ENCODE data around the gene TMPRSS2. TPM values are rescaled to one million over a fixed set of nuclear protein-coding genes. Genes with fewer than 3 reads are reported as not detected.

Gene TMPRSS2
- total and polyA plus RNA-seq, 11 donors: 0.04 TPM; not detected in 10

DNA sequence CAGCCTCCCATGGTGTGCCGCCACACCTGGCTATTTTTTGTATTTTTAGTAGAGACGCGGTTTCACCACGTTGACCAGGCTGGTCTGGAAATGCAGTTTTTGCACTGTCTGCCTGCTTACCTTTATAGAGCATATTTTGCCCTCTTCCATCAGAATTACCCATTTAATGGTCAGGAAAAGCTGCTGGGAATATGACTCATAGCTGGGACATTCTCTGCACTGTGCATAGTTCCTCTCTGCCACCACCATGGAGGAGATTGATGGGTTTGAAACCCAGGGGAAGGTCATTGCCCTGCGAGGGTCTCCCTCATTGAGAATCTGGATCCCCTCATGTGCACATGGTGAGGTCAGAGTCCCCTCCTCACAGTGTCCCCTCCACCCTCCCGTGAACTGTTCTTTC lies 49.8 kb downstream of the TMPRSS2 start:
- intact Hi-C loops (cut with DNase I): loop anchor here in 1 of 10 donors (10.0 kb wide), 1 partner anchor 333 kb away; no protein-coding TSS in a partner anchor
- ATAC-seq (no peak), DNase-seq (no peak)
- WGBS, 4 donors: 88 to 96% (median 92%) methylated on average over 6 of the region's 6 CpGs
- H3K27ac ChIP-seq: no peak overlapping the region
- peaks cover 0 to 68% (median 45%) of the 10 kb centered on the region in 9 donors for H3K36me3 ChIP-seq
- H3K4me3 ChIP-seq: no peak overlapping the region
- TF ChIP-seq POLR2A (IDR thresholded peaks at IDR 0.05): no peak
- TF ChIP-seq, protein P1, sequence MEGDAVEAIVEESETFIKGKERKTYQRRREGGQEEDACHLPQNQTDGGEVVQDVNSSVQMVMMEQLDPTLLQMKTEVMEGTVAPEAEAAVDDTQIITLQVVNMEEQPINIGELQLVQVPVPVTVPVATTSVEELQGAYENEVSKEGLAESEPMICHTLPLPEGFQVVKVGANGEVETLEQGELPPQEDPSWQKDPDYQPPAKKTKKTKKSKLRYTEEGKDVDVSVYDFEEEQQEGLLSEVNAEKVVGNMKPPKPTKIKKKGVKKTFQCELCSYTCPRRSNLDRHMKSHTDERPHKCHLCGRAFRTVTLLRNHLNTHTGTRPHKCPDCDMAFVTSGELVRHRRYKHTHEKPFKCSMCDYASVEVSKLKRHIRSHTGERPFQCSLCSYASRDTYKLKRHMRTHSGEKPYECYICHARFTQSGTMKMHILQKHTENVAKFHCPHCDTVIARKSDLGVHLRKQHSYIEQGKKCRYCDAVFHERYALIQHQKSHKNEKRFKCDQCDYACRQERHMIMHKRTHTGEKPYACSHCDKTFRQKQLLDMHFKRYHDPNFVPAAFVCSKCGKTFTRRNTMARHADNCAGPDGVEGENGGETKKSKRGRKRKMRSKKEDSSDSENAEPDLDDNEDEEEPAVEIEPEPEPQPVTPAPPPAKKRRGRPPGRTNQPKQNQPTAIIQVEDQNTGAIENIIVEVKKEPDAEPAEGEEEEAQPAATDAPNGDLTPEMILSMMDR (IDR thresholded peaks at IDR 0.05): no peak
- peaks cover 0 to 2% (median 0%) of the 10 kb centered on the region in 12 donors for H3K4me1 ChIP-seq
- no peaks in the 10 kb centered on the region for H3K9me3 ChIP-seq
- H3K27me3 ChIP-seq: no peaks in the 10 kb centered on the region

DNA sequence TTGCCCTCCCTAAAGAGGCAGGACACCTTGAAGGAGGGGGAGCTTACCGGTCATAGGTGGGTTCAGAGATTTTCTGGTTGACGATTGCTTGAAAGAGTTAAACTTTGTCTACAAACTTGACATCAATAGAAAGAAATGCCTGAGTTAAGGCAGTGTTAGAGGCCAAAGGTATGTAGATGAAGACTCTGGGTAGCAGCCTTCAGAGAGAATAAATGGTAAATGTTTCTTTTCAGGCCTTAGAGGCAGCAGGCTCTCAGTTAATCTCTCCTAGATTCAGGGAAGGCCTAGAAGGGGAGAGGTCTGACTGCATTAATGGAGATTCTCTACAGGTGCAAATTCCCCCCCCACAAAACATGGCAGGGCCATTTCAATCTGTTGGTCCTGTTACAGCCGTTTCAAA lies 54.2 kb downstream of the TMPRSS2 start:
- no peak for TF ChIP-seq POLR2A (IDR thresholded peaks at IDR 0.05)
- TF ChIP-seq, protein P1 (IDR thresholded peaks at IDR 0.05): no peak
- H3K4me1 ChIP-seq: no peaks in the 10 kb centered on the region
- no peak for DNase-seq
- 62 to 95% (median 72%) methylated on average over 3 of the region's 3 CpGs for WGBS, 4 donors
- no peaks in the 10 kb centered on the region for H3K27me3 ChIP-seq
- no peak overlapping the region for H3K27ac ChIP-seq
- no peaks in the 10 kb centered on the region for H3K9me3 ChIP-seq
- ATAC-seq: no peak
- intact Hi-C loops (cut with DNase I): loop anchor here in 1 of 10 donors (10.0 kb wide), 1 partner anchor 329 kb away; no protein-coding TSS in a partner anchor
- H3K36me3 ChIP-seq: peaks cover 0 to 99% (median 75%) of the 10 kb centered on the region in 9 donors
- no peak overlapping the region for H3K4me3 ChIP-seq

DNA sequence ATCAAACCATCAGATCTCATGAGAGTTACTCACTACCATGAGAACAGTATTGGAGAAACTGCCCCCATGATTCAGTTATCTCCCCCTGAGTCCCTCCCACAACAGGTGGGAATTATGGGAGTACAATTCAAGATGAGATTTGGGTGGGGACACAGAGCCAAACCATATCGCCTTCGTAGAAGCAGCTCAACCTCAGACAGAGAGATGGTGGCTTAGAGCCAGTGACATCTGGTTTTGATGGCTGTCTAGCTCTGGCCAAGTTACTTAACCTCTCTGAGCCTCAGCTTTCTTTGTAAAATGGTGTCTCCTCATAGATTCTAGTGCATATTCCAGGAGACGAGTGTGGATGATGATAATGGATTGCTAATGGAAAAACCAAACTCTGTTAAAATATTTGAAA lies 54.8 kb downstream of the TMPRSS2 start:
- no peaks in the 10 kb centered on the region for H3K4me1 ChIP-seq
- TF ChIP-seq, protein P1 (IDR thresholded peaks at IDR 0.05): no peak
- TF ChIP-seq POLR2A (IDR thresholded peaks at IDR 0.05): no peak
- H3K27me3 ChIP-seq: no peaks in the 10 kb centered on the region
- no peaks in the 10 kb centered on the region for H3K9me3 ChIP-seq
- H3K27ac ChIP-seq: no peak overlapping the region
- intact Hi-C loops (cut with DNase I): loop anchor here in 1 of 10 donors (10.0 kb wide), 1 partner anchor 328 kb away; no protein-coding TSS in a partner anchor
- no peak for DNase-seq
- 80 to 87% (median 85%) methylated on average over 3 of the region's 3 CpGs for WGBS, 4 donors
- no peak overlapping the region for H3K4me3 ChIP-seq
- no peak for ATAC-seq
- peaks cover 0 to 98% (median 75%) of the 10 kb centered on the region in 9 donors for H3K36me3 ChIP-seq

DNA sequence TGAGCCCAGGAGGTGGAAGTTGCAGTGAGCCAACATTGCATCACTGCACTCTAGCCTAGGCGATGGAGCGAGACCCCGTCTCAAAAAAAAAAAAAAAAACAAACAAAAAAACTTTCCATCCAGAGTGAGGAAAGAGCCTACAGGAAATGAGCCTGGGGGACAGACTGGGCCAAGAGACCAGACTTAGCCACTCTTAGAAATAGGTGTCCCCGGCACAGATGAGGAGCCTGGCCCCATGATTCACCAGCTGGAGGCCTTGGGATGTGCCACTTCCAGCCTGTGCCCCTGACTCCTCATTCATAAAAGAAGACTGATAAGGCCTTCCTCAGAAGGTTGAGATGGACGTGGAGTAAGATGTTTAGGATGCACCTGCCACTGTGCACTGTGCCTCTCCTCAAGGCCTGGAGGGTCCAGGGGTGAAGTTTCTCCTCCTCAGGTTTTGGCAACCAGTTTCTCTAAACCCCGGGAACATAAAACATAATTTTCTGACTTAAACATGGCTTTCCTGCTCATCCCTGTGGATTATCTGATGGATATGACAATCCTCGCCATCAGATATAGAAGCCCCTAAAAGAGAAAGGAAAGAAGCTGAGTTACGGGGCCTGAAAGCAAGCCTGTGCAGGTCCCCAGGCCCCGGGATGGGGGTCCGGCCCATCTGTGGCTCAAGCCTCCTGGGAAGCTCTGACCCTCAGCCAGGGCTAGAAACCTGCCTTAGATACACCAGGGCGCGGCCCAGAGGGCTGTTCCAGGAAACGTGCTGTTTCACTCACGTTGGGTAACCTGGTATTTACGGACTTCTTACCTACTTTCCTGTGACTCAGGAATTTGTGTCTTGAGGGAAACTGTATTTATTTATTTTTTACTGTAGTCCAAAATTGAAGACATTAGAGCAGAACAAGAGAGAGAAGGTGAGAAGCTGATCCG lies 55.9 kb downstream of the TMPRSS2 start:
- no peak for TF ChIP-seq POLR2A (IDR thresholded peaks at IDR 0.05)
- TF ChIP-seq, protein P1 (IDR thresholded peaks at IDR 0.05): no peak
- no peaks in the 10 kb centered on the region for H3K27me3 ChIP-seq
- H3K36me3 ChIP-seq: peaks cover 0 to 98% (median 78%) of the 10 kb centered on the region in 9 donors
- no peak for DNase-seq
- ATAC-seq: no peak
- intact Hi-C loops (cut with DNase I): loop anchor here in 1 of 10 donors (10.0 kb wide), 1 partner anchor 327 kb away; no protein-coding TSS in a partner anchor
- H3K4me1 ChIP-seq: no peaks in the 10 kb centered on the region
- H3K4me3 ChIP-seq: no peak overlapping the region
- 86 to 92% (median 88%) methylated on average over 16 of the region's 16 CpGs for WGBS, 4 donors
- H3K27ac ChIP-seq: no peak overlapping the region
- no peaks in the 10 kb centered on the region for H3K9me3 ChIP-seq

Measured in heart left ventricle (tissue), 16 donors.